Measurements from ENCODE around the gene SHLD1.

DNA sequence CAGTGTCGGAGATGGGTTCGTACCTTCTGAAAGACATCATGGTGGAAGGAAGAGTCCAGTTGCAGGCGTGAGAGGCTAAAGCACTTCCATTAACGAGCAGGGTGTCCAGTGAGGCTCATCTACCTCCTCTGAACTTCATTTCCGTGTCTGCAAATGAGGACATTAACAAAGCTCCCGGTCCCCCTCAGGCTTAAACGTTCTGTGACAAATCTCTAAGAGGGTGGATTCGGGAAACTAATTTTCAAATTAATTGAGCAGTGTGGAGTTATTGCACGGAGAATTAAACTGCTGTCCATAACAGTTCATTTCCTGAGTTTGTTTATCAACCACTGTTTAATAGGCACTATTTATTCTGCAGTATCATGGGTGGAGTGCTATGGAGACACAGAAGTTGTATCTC lies 132.0 kb downstream of the SHLD1 start:
- TF ChIP-seq CTCF (IDR thresholded peaks at IDR 0.05; ENCODE audit: borderline replicate concordance, extremely low read depth, low read length, poor library complexity, severe bottlenecking) (no peak), EZH2 (IDR thresholded peaks at IDR 0.05; ENCODE audit: borderline replicate concordance, low read depth, low read length, severe bottlenecking) (no peak)

All from DND-41 (cell line).